Stimulated activated CD8-positive, alpha-beta memory T cell treated with anti-CD3 and anti-CD28 coated beads, Interleukin-7, amount 100 ng/mL, for 24 hours (primary cell): ENCODE data around the gene NLGN1.

Source experiments
- DNase-seq: peaks from one replicate; pipeline ENCODE4 v3.0.0-alpha.2; 2020; ENCODE audit warnings: low read depth

NLGN1 gene

DNA sequence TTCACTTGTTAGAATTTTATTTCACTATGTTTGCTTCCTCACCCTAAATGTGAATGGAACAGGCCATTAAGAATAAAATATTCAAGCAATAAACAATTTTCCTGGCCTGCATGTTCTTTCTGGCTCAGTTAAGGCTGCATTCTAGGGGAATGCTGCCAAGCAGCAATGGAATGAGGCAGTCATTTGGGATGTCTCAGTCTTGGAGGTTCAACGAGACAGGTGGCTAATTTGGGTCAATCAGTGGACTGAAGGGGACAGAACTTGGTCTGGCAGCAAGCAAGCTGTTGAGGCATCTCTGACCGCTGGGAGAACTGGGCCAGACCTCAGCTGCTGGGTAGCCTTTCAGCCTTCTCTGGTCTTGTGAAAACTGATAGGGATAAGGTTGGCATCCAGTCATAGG is 241.6 kb downstream of the NLGN1 start:
- DNase-seq: no peak

DNA sequence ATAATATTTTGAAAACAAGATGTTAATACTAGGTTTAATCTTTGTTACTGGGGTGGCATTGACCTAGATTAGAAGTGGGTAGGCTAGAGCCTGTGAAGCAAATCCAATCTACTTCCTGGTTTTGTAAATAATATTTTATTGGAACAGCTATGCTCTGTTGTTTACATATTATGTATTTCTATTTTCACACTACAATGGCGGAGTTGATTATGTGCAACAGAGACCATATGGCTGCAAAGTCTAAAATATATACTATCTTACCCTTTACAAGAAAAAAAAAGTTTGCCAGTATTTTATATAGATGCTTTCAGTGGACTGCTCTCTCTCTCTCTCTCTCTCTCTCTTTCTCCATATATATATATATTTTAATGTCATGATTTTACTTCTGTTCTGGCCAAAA is 244.2 kb downstream of the NLGN1 start:
- no peak for DNase-seq

DNA sequence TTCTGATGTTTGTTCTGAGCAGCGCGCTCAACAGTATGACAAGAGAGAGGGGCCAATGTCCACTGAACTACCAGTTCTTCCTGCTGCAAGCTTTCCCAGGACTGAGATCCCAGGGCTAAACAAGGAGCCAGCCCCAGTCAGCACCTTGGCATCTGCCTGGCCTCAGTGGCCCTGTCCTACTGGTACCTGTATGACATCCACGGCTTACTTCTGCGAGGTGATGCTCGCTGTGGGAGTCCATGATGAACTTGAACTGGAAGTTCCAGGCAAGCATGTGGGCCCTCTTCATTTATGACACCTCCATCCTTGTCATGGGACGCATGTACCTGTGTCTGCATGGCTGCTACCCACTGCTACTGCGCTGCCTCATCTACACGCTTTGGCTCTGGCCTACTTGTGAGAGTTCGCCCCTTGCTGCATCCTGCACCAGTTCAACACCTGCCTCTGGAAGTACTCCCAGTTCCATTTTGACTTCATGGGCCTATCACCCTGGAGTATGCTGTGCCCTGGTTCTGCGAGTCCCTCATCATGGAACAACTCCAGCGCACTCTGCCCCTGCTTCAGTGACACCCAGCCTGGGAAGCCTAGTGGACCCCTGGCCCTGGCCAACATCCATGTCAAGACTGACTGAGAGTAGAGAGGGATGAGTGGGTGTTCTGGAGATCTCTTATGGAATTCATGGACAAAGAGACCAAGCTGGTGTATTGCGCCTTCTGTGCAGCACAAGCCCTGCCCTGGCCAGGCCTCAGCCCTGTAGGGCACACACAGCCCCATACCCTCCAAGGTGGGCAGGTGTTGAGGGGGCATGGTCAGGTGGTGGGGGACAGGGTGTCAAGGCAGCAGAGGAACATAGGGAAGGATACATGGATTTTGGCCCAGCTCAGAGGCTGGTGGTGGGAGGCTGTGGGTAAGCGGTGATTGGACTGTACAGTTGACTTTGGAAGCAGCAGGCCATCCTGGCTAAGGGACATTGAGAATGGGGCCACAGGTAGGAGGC is 246.8 kb downstream of the NLGN1 start:
- DNase-seq: no peak

DNA sequence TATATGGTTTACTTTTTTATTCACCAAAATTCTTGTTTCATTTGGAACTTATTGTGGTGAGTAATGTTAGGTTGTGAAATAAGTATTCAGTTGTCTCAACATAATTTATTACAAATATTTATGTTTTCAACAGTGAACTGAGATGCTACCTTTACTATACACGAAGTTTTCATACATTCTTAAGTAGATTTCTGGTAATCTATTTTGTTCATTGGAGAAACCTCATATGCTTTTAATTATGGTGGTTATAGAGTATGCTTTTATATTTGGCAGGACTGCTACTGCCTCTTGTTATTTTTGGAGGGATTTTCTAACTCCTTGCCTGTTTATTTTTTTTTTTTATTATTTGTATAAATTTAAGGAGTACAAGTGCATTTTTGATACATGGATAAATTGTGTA is 253.1 kb downstream of the NLGN1 start:
- DNase-seq: no peak

DNA sequence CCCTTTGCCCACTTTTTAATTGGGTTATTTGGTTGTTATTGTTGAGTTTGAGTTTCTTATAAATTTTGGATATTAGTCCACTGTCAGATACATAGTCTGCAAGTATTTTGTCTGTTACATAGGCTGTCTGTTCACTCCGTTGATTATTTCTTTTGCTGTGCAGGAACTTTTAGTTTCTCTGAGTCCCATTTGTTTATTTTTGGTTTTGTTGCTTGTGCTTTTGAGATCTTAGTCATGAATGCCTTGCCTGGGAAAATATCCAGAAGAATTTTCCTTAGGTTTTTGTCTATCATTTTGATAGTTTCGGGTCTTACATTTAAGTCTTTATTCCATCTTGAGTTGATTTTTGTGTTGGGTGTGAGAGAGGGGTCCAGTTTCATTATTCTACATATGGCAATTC is 254.5 kb downstream of the NLGN1 start:
- DNase-seq: no peak

DNA sequence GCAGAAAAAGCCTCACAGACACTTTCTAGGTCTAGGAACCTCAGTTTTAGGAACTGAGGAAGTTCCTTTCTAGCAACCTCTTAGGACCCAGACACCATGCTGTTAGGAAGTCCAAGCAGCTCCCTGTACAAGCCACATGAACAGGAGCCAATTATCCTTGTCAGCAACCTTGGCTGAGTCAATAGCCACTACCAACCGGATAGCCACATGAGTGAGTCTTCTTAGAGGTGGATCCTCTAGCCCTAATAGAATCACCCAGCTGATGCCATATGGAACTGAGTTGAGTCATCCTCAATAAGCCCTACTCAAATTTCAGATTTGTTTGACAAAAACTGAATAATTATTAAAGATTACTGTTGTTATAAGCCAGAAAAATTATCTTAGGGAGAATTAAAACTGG is 256.2 kb downstream of the NLGN1 start:
- no peak for DNase-seq

DNA sequence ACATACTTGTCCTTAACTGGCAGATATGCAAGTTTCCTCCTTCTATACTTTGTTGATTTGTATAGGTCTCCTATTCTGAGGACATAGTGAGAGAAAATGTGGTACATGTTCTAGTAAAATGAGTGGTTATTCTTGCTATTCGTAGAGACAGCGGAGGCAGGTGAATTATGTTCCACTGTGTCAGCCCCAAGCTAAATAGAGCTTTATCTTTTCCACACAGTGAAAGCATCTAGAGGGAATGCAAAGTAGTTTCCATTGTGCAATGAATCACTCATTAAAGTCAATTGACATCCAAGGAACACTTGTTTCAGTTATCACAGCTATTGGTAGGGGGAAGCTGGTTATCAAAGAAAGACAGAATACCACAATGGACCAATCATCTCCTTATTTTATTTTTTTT is 262.4 kb downstream of the NLGN1 start:
- no peak for DNase-seq

DNA sequence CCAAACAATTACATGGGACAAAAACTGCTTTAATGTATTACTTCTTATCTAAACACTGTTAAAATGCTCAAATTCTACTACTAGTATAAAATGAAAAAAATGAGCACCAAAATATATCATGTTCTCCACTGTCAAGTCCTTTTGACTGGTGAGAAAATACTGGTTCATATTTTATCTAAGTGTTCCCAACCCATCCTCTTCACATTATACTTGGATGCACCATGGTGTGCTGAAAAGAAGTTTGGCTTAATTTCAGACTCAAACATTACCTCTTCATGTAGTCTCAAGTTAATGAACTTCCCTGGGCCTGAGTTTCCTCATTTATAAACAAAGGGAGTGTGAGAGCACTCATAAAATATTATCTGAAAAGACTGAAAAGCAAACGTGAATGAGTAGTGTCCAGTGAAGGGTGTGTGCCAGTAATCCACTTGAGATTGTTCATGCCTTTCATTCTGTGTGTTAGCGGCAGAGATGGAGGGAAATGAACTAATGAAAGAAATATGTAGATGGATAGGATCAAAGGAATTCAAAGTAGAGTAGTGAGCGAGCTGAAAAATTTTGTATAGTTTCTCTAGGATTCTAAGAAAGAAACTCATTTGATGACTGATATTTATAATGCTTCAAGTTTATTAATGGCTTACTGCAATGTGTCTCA is 263.2 kb downstream of the NLGN1 start:
- DNase-seq: no peak

DNA sequence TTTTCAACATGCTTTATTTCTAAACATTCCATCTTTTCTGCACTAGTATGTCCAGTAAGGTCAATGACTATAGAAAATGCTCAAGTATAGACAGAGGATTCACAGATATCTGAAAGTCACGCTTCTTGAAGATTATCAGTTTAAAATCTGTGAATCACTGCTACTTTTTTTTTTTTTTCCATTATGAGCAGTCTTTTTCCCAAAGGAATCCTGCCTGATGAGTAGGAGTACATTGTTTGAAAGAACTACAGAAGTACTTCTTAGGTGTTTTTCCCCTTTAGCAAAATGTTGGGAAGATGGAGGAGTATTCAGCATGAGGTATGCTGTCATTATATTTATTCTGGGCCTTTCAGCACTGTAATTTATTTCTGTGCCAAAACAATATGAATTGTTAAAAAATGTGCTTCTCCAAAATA is 266.2 kb downstream of the NLGN1 start:
- DNase-seq: no peak

DNA sequence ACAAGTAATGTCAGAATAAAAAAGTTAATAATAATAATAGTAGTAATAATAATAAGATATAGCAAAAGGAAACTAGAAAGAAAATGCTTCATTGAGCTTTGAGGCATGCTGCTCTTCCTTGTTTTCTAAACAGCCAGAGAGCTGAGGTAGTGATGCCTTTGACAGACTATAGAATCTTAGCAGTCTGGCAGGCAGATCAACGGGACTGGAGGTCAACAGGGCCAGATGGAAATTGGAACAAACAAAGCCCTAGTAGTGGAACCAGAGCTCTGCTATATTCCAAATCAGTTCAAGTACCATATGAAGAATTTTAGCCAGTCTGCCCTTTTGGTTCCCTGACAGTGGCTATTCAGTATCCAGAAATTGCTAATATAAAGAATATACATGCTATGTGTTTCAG is 278.6 kb downstream of the NLGN1 start:
- no peak for DNase-seq

DNA sequence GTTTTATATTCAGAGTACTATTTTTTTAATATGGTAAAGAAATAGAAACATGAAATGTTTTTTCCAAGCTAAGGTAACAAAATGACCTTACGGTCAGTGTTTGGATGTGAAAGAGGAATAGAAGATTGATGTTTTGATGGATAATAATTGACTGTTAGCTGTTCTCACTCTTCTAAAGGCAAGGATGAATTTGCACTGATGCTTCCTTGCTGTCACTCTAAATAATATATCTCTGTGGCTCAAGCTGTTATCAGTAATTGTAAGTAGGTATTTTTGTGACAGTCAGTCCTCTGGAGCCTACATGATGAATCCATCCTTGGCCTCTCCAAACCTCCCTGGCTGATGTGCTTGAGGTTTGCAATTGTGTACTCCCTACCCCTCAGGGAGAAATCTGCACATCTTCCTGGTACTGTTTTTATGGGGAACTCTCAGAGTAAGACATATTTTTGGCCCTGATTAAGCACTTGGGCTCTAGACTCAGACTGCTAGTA is 283.7 kb downstream of the NLGN1 start:
- no peak for DNase-seq

DNA sequence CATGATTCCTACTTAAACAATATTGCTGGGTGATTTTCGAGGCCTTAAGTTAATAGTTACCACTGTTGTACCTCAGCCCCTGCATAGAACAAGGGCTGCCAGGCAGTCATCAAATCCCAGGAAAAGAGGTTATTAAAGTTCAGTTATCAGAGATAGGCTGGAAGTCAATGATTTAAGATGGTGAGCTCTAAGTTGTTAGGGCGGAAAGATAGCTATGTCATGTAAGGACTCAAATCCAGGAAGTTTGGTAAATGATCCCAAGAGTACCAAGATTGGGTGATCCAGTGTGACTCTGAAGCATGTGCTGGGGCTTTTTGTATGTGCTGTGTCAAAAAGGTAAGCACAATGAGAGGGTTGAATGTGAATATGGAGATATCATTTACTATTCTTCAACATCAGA is 287.9 kb downstream of the NLGN1 start:
- no peak for DNase-seq

DNA sequence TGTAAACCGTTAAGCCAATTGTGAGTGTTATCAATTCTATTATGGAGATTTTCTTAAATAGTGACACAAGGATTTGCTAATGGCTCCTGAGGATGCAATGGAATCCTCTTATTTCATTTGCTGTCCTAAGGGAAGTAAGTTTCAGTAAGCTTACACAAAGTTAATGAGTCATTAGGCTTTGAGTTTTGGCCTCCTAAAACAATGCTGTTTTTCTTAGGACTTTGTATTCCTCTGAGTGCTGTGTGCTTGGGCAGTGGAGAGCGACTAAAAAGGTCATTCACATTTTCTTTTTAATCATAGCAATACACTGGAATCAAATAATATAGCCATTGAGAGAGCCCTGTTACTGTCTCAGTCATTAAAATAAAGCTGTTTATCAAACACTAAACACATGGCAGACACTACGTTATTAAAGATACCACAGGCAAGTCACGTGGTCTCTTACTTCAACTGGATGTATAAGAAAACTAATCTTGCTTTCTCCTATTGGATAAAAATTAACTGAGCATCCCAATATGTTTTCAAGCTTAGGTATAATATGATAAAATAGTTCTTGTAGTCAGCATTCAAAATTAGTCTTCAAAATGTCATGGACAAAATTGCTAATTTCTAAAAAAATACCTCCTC is 290.8 kb downstream of the NLGN1 start:
- no peak for DNase-seq

DNA sequence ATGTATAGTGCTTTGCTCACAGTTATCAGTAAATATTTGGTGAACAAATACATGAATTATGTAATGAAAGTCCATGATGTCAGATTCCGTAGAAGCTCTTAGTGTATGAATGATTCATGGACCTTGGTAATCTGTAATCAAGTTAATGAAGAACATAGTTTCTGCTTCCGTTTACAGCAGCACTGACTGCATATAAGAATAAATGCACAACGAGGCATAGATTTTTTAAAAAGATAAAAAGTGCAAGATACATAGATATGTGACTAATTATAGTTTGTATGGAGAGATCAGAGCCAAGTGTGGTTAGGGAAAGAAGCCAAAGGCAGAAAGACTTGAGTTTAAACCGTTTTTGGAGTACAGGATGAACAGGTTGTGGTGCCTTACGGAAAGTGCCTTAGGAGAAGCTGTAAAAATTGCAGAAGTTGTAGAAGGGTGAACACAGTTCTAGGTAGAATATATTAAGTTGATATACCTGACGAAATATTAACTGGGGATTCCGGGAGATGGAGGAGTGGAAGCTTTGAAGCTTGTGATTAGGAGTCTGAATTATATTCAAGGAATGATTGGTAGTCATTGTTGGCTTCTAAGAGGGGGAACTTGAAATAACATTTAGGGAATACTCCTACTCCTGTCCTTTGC is 293.1 kb downstream of the NLGN1 start:
- DNase-seq: no peak

DNA sequence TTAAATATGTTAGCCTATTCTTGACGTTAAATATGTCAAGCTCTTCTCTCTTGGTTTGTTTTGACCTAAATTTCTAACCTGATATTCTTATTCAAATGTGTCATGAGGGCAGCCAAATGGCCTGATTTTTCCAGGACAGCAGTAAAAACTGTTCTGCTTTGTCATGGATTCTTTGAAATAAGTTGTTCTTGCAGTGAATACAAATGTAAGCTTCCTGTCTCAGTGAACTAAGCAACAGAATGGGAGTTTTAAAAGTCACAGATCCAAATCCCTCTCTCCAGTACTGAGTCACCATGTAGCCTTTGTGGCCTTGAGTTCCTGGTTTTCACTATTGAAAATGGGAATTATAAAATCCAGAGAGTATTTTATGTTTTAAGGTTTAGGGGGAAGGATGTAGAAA is 301.8 kb downstream of the NLGN1 start:
- DNase-seq: no peak

DNA sequence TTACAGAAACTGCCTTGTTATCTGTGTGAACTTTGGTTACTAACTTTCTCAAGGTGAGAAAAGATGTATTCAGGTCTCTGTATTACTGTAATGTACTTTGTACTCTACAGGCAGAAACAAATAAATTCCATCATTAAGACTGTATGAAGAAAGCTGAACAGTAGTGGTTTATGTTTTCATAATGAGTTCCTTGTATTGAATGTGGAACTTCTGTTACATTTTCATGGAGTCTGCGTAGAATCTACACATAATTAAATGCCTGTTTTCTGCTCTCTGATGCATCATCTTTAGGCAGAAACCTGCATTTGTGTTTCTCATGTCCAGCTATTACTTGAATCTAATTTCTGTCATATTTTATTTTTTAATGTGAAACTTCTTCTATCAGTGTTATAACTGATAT is 302.8 kb downstream of the NLGN1 start:
- no peak for DNase-seq

DNA sequence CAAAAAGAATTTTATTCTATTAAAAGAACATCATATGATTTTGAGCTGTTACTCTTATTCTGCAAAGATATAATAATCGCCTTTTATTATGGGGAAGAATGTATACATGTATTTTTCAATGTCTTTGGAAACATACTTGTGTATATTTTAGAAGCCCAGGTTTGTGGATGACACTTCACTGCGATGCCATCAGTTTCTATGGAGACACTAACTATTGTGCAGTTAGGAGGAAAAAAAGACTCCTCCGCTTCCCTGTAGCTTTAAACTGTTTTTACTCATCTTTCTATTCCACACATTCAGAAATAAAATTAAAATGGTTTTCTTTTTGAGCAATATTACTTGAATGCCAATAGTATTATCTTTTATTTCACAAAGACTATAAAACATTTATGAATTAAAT is 305.0 kb downstream of the NLGN1 start:
- DNase-seq: no peak

DNA sequence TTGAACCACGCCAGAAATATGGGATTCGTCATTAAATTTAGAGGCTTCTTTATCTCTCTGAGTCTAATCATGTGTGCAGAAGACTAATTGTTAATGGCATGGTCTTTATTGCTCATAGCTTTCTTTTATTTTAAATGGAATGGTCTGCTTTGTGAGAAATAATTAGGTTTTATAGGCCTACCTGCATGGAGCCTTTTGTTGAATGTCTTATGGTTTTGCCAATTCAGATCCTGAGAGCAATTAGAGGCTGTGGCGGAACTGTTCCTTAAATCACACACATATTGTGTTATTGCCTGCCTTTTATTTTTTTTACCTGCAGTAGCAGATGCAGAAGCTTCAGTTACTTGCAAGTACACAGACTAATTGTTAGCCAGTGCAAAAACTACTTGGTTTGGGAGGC is 306.2 kb downstream of the NLGN1 start:
- no peak for DNase-seq

DNA sequence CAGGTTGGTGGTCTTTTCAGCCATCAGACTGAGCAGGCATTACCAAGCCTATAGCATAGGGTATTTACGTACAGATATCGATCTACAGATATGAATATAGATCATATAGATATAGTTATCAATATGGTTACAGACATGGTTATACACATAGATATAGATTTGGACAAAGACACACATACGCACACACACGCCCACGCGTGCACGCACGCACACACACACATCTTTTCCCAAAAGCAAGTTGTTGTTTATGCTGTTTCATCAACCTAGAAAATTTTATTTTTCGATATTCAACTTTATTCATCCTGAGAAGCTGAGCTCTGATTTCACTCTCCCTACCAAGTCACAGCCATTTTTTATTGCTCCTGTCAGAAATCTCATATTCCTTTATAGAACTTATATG is 309.1 kb downstream of the NLGN1 start:
- no peak for DNase-seq

DNA sequence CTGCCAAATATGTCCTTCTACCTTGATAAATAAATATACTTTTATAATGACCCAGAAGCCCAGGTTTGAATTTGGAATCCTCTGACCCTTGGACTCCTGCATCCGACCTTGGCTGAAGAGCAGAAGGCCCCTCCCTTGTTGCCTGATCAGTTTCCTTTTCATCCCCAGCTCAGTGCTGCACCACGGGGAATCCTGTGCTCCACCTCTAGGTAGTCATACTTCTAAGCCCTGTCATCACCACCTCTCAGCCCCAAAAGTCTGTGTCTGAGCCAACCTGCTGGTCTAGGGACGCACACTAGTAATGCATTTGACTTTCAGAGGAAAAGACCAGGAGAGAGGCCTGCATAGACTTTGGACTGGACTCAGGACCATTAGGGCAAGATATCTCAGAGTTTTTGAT is 310.6 kb downstream of the NLGN1 start:
- no peak for DNase-seq

DNA sequence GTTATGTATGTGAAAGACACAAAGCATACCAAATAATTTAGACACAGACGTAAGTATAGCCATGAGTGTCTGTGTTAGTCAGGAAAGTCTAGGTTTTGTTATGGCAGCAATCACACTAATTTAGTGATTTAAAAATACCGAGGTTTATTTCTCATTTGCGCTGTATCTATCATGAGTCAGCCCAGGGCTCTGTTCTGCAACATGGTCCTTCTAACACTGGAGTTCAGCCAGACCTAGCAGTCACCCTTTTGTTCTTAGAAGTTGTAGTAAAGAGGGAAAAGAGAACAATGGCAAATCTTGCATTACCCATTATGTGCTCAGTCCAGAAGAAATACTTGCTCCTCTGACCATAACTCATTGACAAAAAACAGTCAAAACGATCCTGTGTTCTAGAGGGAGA is 311.5 kb downstream of the NLGN1 start:
- DNase-seq: no peak

DNA sequence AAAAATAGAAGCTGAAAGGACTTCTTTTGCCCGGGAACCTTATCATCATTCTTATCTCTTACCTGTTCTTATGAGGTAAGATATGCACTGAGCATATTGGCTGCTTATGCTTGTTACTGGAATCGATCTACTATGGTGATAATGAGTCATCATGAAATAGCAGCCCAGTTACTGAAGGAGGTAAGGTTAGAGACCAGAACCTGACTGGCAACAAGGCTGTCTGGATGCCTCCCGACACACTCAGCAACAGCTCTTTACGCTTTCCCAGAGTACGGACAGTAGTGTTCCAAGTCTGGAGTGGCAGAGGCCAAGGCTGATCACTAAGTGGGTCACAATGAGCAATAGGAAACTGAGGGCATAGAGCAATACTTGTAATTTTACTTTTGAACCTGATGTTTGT is 314.1 kb downstream of the NLGN1 start:
- DNase-seq: no peak
